ENCODE measurements around the gene SULT1A1. TPM values are rescaled to one million over a fixed set of nuclear protein-coding genes. Genes with fewer than 3 reads are reported as not detected.
"Not testable (repeated sequence)": the region's sequence is repeated elsewhere in the genome, so short reads cannot be mapped to it uniquely, and the experiment has no call there.

The SULT1A1 gene
- total RNA-seq, 1 donor from 2014 or later = 8.6 TPM

DNA sequence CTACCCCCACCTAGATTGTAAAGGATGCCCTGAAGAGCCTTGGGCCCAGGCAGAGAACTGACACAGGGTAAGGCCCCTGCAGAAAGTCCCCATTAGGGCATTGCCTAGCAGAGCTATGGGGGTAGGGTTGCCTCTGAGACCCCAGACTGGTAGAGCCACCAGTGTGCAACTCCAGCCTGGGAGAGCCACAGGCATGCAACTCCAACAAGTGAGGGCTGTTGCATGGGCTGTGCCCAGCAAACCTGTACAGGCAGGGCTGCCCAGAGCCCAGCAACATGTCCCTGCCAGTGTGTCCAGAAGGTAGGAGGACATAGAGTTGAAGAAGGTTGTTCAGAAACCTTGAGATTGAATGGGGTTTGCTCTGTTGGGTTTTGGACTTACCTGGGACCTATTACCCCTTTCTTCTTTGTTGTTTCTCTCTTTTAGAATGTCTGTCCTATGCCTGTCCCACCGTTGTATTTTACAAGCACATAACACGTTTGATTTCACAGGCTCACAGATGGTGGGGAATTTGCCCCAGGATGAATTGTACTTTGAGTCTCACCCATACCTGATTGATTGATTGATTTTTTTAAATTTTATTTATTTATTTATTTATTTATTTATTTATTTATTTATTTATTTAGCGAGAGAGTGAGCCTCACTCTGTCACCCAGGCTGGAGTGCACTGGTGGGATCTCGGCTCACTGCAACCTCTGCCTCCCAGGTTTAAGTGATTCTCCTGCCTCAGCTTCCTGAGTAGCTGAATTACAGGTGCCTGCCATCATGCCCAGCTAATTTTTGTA is 39.7 kb downstream of the SULT1A1 start:
- DNase-seq (ENCODE audit: low read depth) = no peak
- TF ChIP-seq, protein P1, sequence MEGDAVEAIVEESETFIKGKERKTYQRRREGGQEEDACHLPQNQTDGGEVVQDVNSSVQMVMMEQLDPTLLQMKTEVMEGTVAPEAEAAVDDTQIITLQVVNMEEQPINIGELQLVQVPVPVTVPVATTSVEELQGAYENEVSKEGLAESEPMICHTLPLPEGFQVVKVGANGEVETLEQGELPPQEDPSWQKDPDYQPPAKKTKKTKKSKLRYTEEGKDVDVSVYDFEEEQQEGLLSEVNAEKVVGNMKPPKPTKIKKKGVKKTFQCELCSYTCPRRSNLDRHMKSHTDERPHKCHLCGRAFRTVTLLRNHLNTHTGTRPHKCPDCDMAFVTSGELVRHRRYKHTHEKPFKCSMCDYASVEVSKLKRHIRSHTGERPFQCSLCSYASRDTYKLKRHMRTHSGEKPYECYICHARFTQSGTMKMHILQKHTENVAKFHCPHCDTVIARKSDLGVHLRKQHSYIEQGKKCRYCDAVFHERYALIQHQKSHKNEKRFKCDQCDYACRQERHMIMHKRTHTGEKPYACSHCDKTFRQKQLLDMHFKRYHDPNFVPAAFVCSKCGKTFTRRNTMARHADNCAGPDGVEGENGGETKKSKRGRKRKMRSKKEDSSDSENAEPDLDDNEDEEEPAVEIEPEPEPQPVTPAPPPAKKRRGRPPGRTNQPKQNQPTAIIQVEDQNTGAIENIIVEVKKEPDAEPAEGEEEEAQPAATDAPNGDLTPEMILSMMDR (conservative IDR thresholded peaks at IDR 0.05; ENCODE audit: low read depth, low read length) = no peak
- H3K4me3 ChIP-seq (ENCODE audit: low read depth, low read length) = no peak overlapping the region

DNA sequence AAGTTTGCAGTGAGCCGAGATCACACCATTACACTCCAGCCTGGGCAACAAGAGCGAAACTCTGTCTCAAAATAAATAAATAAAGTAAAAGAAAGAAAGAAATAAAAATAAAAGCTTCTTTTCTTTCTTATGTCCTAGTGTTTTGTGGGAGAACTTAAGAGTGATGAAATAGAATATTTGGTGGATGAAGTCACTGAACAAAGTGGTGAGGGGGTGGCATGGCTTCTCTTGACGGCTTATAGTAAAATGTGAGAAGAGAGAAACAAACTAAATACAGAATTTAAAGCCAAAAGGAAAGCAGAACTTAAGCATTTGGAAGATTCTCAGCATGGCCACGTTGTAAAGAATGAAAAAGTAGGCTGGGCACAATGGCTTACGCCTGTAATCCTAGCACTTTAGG is 40.8 kb downstream of the SULT1A1 start:
- DNase-seq (ENCODE audit: low read depth) = no peak
- TF ChIP-seq, protein P1 (conservative IDR thresholded peaks at IDR 0.05; ENCODE audit: low read depth, low read length) = no peak
- no peak overlapping the region for H3K4me3 ChIP-seq (ENCODE audit: low read depth, low read length)

DNA sequence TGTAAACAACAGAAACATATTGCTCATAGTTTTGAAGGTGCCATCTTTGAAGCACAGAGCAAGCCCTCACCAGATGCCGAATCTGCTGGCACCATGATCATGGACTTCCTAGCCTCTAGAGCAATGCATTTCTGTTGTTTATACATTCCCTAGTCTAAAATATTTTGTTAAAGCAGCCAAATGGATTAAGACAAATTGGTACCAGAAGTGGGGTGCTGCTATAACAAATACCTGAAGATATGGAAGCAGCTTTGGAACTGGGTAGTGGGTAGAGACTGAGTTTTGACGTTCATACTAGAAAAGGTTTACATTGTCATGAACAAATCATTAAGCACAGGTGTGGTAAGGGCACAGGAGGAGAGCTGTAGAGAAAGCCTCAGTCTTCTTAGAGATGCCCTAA is 42.6 kb downstream of the SULT1A1 start:
- TF ChIP-seq, protein P1 (conservative IDR thresholded peaks at IDR 0.05; ENCODE audit: low read depth, low read length) = no peak

DNA sequence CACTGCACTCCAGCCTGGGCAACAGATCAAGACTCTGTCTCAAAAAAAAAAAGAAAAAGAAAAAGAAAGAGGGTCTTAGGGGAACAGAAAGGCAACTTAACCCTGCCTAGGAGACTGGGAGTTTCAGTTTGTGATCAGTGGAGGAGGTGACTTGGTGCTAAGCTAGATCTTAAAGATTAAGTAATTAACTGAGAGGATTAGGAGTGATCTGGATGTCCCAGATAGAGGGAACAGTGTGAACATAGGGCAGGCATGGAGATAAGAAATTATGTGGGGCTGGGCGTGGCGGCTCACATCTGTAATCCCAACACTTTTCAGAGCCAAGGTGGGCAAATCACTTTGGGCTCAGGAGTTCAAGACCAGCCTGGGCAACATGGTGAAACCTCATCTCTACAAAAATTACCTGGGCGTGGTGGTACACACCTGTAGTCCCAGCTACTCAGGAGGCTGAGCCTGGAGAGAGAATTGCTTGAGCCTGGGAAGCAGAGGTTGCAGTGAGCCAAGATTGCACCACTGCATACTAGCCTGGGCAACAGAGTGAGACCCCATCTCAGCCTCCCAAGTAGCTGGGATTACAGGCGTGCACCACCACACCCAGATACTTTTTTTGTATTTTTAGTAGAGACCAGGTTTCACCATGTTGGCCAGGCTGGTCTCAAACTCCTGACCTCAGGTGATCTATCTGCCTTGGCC is 43.5 kb downstream of the SULT1A1 start:
- DNase-seq (ENCODE audit: low read depth); H3K4me3 ChIP-seq (ENCODE audit: low read depth, low read length): not testable (repeated sequence)

More for the DNA sequence above, 42.6 kb downstream of the SULT1A1 start:
- no peak for DNase-seq (ENCODE audit: low read depth)
- no peak overlapping the region for H3K4me3 ChIP-seq (ENCODE audit: low read depth, low read length)

DNA sequence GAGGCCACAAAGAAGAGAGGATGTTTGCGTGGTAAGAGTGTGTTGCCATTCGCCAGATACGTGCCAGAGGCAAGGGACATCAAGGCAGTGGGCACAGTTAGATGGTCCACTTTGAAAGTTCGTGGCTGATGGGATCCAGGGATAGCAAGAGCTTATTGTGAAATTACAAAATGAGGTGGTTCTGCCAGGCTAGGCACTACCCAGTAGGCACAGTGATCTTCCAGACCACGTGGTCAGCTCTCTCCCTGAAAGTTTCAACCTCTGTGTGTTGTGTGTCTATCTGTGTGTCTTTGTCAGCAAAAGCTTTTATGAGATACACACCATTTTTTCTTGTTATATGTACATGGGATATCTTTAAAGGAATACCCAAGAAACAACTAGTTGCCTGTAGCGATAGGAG is 46.6 kb downstream of the SULT1A1 start:
- no peak overlapping the region for H3K4me3 ChIP-seq (ENCODE audit: low read depth, low read length)
- TF ChIP-seq, protein P1 (conservative IDR thresholded peaks at IDR 0.05; ENCODE audit: low read depth, low read length) = no peak
- no peak for DNase-seq (ENCODE audit: low read depth)

DNA sequence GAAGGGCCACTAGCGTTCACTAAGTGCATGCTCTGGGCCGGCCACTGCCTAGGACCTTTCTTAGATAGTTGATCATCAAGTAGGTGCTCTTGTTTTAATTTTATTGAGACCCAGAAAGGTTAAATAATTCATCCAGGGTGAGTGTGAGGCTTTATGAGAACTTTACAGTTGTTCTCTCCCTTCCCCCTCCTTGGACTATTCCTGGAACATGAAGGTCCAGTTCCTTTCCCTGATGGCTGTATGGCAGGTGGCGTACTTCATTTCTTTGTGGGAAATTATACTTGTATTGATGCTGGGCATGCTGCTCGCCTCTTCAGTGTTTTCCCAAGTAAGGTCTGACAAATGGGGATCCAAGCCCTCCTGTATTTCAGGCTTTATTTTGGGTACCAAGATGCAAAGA is 47.6 kb downstream of the SULT1A1 start:
- no peak for DNase-seq (ENCODE audit: low read depth)
- H3K4me3 ChIP-seq (ENCODE audit: low read depth, low read length) = no peak overlapping the region
- TF ChIP-seq, protein P1 (conservative IDR thresholded peaks at IDR 0.05; ENCODE audit: low read depth, low read length) = no peak

DNA sequence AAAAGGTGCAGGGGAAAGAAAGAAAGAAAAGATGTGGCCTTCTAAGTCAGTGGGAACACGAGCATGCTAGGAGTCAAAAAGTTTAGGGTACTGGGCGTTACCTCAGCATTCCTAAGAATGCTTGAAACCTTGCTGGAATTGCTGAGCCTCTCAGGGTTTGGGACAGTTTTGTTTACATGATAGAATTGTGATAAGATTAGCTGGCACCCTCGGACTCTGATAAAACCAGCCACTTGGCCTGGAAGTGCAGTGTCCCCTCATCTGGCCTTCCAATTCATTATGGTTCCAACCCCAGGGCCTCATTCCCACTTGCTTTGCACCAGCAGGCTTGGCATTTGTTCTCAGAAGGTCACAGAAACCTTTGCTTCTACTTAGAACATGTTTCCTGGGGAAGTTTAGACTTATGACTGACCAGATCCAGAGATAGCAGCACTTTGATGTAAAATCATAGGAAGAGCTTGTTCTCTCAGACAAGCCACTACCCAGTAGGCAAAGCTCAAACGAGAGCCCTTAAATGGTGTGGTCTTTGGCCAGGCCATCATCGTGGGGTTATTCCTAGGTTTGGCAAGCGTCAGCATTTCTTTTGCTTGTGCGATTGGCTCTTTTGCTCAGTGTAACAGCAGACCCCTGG is 48.2 kb downstream of the SULT1A1 start:
- TF ChIP-seq, protein P1 (conservative IDR thresholded peaks at IDR 0.05; ENCODE audit: low read depth, low read length) = no peak
- DNase-seq (ENCODE audit: low read depth) = no peak

More for the DNA sequence above, 48.2 kb downstream of the SULT1A1 start:
- no peak overlapping the region for H3K4me3 ChIP-seq (ENCODE audit: low read depth, low read length)
